GM19025 (cell line): ENCODE measurements around the gene GDPD2.

Experiments used
- ATAC-seq: cut with Tn5 transposase; IDR thresholded peaks from one replicate; pipeline ENCODE4 v1.9.1; 2021; ENCODE audit warnings: mild to moderate bottlenecking, low read depth, moderate library complexity; ENCODE audit not compliant: unreplicated experiment

The GDPD2 gene

GRCh38 chrX:70437011-70437410 lies 13.9 kb downstream of the GDPD2 start:
- ATAC-seq = no peak

GRCh38 chrX:70437921-70438665 lies 15.0 kb downstream of the GDPD2 start:
- no peak for ATAC-seq

- ATAC-seq = no peak
Measured at GRCh38 chrX:70439016-70439415, 15.9 kb downstream of the GDPD2 start.

- no peak for ATAC-seq
Measured at GRCh38 chrX:70442224-70442623, 19.1 kb downstream of the GDPD2 start.

- ATAC-seq = no peak
Measured at GRCh38 chrX:70444326-70444945, 21.3 kb downstream of the GDPD2 start, which contains the start of gene DLG3. DLG3 (plus strand) TSS chrX:70444835; CDS start chrX:70445202, 367 bp downstream.

GRCh38 chrX:70444946-70445656 lies 22.0 kb downstream of the GDPD2 start:
- ATAC-seq = no peak

- no peak for ATAC-seq
Measured at GRCh38 chrX:70445951-70446350, 22.8 kb downstream of the GDPD2 start.

- no peak for ATAC-seq
Measured at GRCh38 chrX:70446380-70447350, 23.6 kb downstream of the GDPD2 start.

- ATAC-seq = no peak
Measured at GRCh38 chrX:70449457-70449966, 26.4 kb downstream of the GDPD2 start.

GRCh38 chrX:70452143-70452733 lies 29.1 kb downstream of the GDPD2 start:
- peak; percentile 40 for ATAC-seq

- ATAC-seq = no peak
Measured at GRCh38 chrX:70453024-70453618, 30.0 kb downstream of the GDPD2 start.

- peak; percentile 49 for ATAC-seq
Measured at GRCh38 chrX:70454441-70455365, 31.6 kb downstream of the GDPD2 start.

- no peak for ATAC-seq
Measured at GRCh38 chrX:70455366-70456202, 32.5 kb downstream of the GDPD2 start.

GRCh38 chrX:70456256-70456655 lies 33.1 kb downstream of the GDPD2 start:
- no peak for ATAC-seq

- no peak for ATAC-seq
Measured at GRCh38 chrX:70461026-70461425, 37.9 kb downstream of the GDPD2 start.

GRCh38 chrX:70464051-70464450 lies 40.9 kb downstream of the GDPD2 start:
- ATAC-seq = no peak

- ATAC-seq = no peak
Measured at GRCh38 chrX:70466968-70467367, 43.9 kb downstream of the GDPD2 start.
